WTC11 (cell line): ENCODE data around the gene ECE1.

Source experiments
- AFF4 ChIP-seq: sonication (generic); formaldehyde crosslinking; IDR thresholded peaks from 2 replicates; pipeline ENCODE4 v1.8.1; 2023; ENCODE audit warnings: mild to moderate bottlenecking, missing genetic modification reagents, borderline replicate concordance
- CTCF ChIP-seq: fragments of 200-600 bp; IDR thresholded peaks from 2 replicates; pipeline ENCODE4 v1.8.0; 2022; ENCODE audit warnings: antibody characterized with exemption
- EMX1 ChIP-seq: fragments of 250-450 bp; sonication (Bioruptor Pico); IDR thresholded peaks from 2 replicates; pipeline ENCODE4 v1.8.0; 2021; ENCODE audit warnings: mild to moderate bottlenecking
- ETV6 ChIP-seq: sonication (generic); formaldehyde crosslinking; IDR thresholded peaks from 2 replicates; pipeline ENCODE4 v1.8.1; 2022; ENCODE audit warnings: mild to moderate bottlenecking, missing genetic modification reagents
- FOXJ3 ChIP-seq: sonication (generic); formaldehyde crosslinking; IDR thresholded peaks from 2 replicates; pipeline ENCODE4 v1.9.0; 2021; ENCODE audit warnings: missing genetic modification reagents, mild to moderate bottlenecking, borderline replicate concordance
- FOXP1 ChIP-seq: sonication (generic); formaldehyde crosslinking; IDR thresholded peaks from 2 replicates; pipeline ENCODE4 v1.8.0; 2022; ENCODE audit warnings: missing genetic modification reagents, mild to moderate bottlenecking, moderate library complexity, borderline replicate concordance
- SP1 ChIP-seq: sonication (generic); formaldehyde crosslinking; conservative IDR thresholded peaks from 2 replicates; pipeline ENCODE4 v1.8.1; 2022; ENCODE audit warnings: missing genetic modification reagents
- TF ChIP-seq, protein P1 (sequence below): sonication (generic); formaldehyde crosslinking; IDR thresholded peaks from 2 replicates; pipeline ENCODE4 v1.8.0; 2022; ENCODE audit warnings: mild to moderate bottlenecking, missing genetic modification reagents

GRCh38 chr1:21264898-21265297 is 25.4 kb downstream of the ECE1 start:
- TF ChIP-seq ETV6 (CRISPR knock-in tag) (no peak), CTCF (no peak), FOXJ3 (CRISPR knock-in tag) (no peak), SP1 (CRISPR knock-in tag) (no peak), FOXP1 (no peak), EMX1 (CRISPR knock-in tag) (no peak), AFF4 (CRISPR knock-in tag) (no peak)
- TF ChIP-seq, protein P1, sequence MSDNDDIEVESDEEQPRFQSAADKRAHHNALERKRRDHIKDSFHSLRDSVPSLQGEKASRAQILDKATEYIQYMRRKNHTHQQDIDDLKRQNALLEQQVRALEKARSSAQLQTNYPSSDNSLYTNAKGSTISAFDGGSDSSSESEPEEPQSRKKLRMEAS (CRISPR knock-in tag): no peak
